ENCODE measurements around the gene GTPBP1.

- no peak for TF ChIP-seq CTCF (IDR thresholded peaks at IDR 0.05)
- TF ChIP-seq EZH2 (IDR thresholded peaks at IDR 0.05; ENCODE audit: borderline replicate concordance, insufficient read depth, low read depth, low read length, poor library complexity, severe bottlenecking): no peak
Measured at GRCh38 chr22:38734421-38735100, 28.8 kb downstream of the GTPBP1 start.
